DOHH2 (cell line): ENCODE results near the gene ATP1A1.

ENCODE experiments used
- H3F3A ChIP-seq: fragments of 200-600 bp; sonication (generic), shearing (Covaris generic); 2 replicates; pipeline ENCODE4 v1.6.0; 2016; ENCODE audit warnings: antibody characterized with exemption, mild to moderate bottlenecking; ENCODE audit not compliant: control insufficient read depth, insufficient read depth
- H3K27ac ChIP-seq: fragments of 200-600 bp; sonication (generic); 2 replicates; pipeline ENCODE4 v1.5.1; 2014; ENCODE audit warnings: low read depth, mild to moderate bottlenecking, low read length, moderate library complexity
- H3K27me3 ChIP-seq: fragments of 200-600 bp; sonication (generic); 2 replicates; pipeline ENCODE4 v1.6.1; 2014; ENCODE audit warnings: mild to moderate bottlenecking, low read length, mixed read lengths; ENCODE audit not compliant: control insufficient read depth
- H3K36me3 ChIP-seq: fragments of 200-600 bp; sonication (generic); 2 replicates; pipeline ENCODE4 v1.6.1; 2014; ENCODE audit warnings: mild to moderate bottlenecking, low read length, moderate library complexity, mixed read lengths; ENCODE audit not compliant: control insufficient read depth
- H3K4me1 ChIP-seq: fragments of 200-600 bp; sonication (generic); 2 replicates; pipeline ENCODE4 v1.6.1; 2014; ENCODE audit warnings: mild to moderate bottlenecking, low read length, mixed read lengths; ENCODE audit not compliant: control insufficient read depth
- H3K4me2 ChIP-seq: fragments of 200-600 bp; sonication (generic); 2 replicates; pipeline ENCODE4 v1.6.0; 2014; ENCODE audit warnings: mild to moderate bottlenecking, low read length, moderate library complexity
- H3K4me3 ChIP-seq: fragments of 200-600 bp; sonication (generic); 2 replicates; pipeline ENCODE4 v1.5.1; 2014; ENCODE audit warnings: mild to moderate bottlenecking, low read length, mixed read lengths
- H3K79me2 ChIP-seq: fragments of 200-600 bp; sonication (generic); 2 replicates; pipeline ENCODE4 v1.6.1; 2014; ENCODE audit warnings: mild to moderate bottlenecking, low read length, mixed read lengths; ENCODE audit not compliant: control insufficient read depth
- H3K9me2 ChIP-seq: fragments of 200-600 bp; sonication (generic); replicated peaks from 2 replicates; pipeline ENCODE4 v1.6.1; 2014; ENCODE audit warnings: mild to moderate bottlenecking, low read length, mixed read lengths; ENCODE audit not compliant: control insufficient read depth
- H3K9me3 ChIP-seq: fragments of 200-600 bp; sonication (generic); 2 replicates; pipeline ENCODE4 v1.6.1; 2014; ENCODE audit warnings: antibody characterized with exemption, low read length, mixed read lengths; ENCODE audit not compliant: control insufficient read depth, insufficient read depth
- H4K20me1 ChIP-seq: fragments of 200-600 bp; sonication (generic); 2 replicates; pipeline ENCODE4 v1.6.0; 2014; ENCODE audit warnings: low read depth, mild to moderate bottlenecking, antibody characterized with exemption, low read length, moderate library complexity; ENCODE audit not compliant: control insufficient read depth, insufficient read depth
- CTCF ChIP-seq: fragments of 200-600 bp; sonication (generic); IDR thresholded peaks from one replicate; pipeline ENCODE4 v1.5.1; 2014; ENCODE audit warnings: antibody characterized with exemption, mild to moderate bottlenecking, low read depth, low read length; ENCODE audit not compliant: poor library complexity, severe bottlenecking
- EZH2phosphoT487 ChIP-seq: fragments of 200-600 bp; sonication (generic); IDR thresholded peaks from 2 replicates; pipeline ENCODE4 v1.6.1; 2017; ENCODE audit warnings: borderline replicate concordance, mild to moderate bottlenecking, antibody characterized with exemption, low read length, moderate library complexity, mixed read lengths

The ATP1A1 gene

GRCh38 chr1:116359060-116359830, 13.8 kb upstream of the ATP1A1 start:
- Histone ChIP-seq H3K9me3 (no peaks in the 10 kb centered on the region), H3K27me3 (no peaks in the 10 kb centered on the region), H3K4me1 (peaks cover 14% of the 10 kb centered on the region), H3F3A (no peaks in the 10 kb centered on the region), H3K4me2 (no peak overlapping the region), H3K9me2 (no peaks in the 10 kb centered on the region), H4K20me1 (no peaks in the 10 kb centered on the region), H3K79me2 (no peaks in the 10 kb centered on the region), H3K36me3 (no peaks in the 10 kb centered on the region), H3K4me3 (no peak overlapping the region), H3K27ac (no peak overlapping the region)
- TF ChIP-seq EZH2phosphoT487 (no peak), CTCF (no peak)

- H3K79me2 ChIP-seq, result no peaks in the 10 kb centered on the region
- H3K4me3 ChIP-seq, result no peak overlapping the region
- H4K20me1 ChIP-seq, result no peaks in the 10 kb centered on the region
- H3K27ac ChIP-seq, result no peak overlapping the region
- no peaks in the 10 kb centered on the region for H3K27me3 ChIP-seq
- no peaks in the 10 kb centered on the region for H3K9me2 ChIP-seq
- H3K36me3 ChIP-seq, result no peaks in the 10 kb centered on the region
- TF ChIP-seq EZH2phosphoT487 (no peak), CTCF (no peak)
- H3K9me3 ChIP-seq, result no peaks in the 10 kb centered on the region
- H3K4me2 ChIP-seq, result no peak overlapping the region
- H3F3A ChIP-seq, result no peaks in the 10 kb centered on the region
- peaks cover 14% of the 10 kb centered on the region for H3K4me1 ChIP-seq
Measured at GRCh38 chr1:116359871-116360270, 13.2 kb upstream of the ATP1A1 start.

GRCh38 chr1:116360429-116361173, 12.4 kb upstream of the ATP1A1 start:
- H3K27ac ChIP-seq, result no peak overlapping the region
- no peaks in the 10 kb centered on the region for H3K36me3 ChIP-seq
- H3K4me3 ChIP-seq, result no peak overlapping the region
- no peaks in the 10 kb centered on the region for H3K9me3 ChIP-seq
- TF ChIP-seq EZH2phosphoT487, result no peak
- peak; percentile 34 for TF ChIP-seq CTCF
- no peaks in the 10 kb centered on the region for H3F3A ChIP-seq
- H4K20me1 ChIP-seq, result no peaks in the 10 kb centered on the region
- no peaks in the 10 kb centered on the region for H3K27me3 ChIP-seq
- no peak overlapping the region for H3K4me2 ChIP-seq
- H3K4me1 ChIP-seq, result peaks cover 14% of the 10 kb centered on the region
- no peaks in the 10 kb centered on the region for H3K9me2 ChIP-seq
- H3K79me2 ChIP-seq, result no peaks in the 10 kb centered on the region
